Posterior vena cava (tissue), 2 donors: ENCODE results near the gene CCDC154. TPM values are rescaled to one million over a fixed set of nuclear protein-coding genes. Genes with fewer than 3 reads are reported as not detected.
A peak's percentile ranks its signal among the peaks of the same experiment; 100 is the strongest.

Experiments
- DNase-seq: peaks from one replicate; pipeline ENCODE4 v3.0.0-alpha.2; 2020; ENCODE audit warnings: low spot score
- intact Hi-C, 2 donors: fragments of 100-400 bp; cut with DNase I; formaldehyde crosslinking; loops; one replicate each; pipeline versions ENCODE4 v1.14.1 to v1.14.2; 2022 to 2023
- total RNA-seq, 2 donors: library from RNA; stranded (reverse); fragmentation: NEBNext Ultra II Directional; extraction: Animal tissue kit (Norgen Biotek cat#: 25700); gene quantifications; one replicate each; pipeline ENCODE4 v1.2.1, GENCODE V29; 2021
- donor health status: DM: yes; HTN: yes; CAD: no.
- donor health status: DM: yes; HTN: yes; CAD: no.

CCDC154 gene
- total RNA-seq, 2 donors from 2014 or later, result 0.42 to 0.76 TPM

DNA sequence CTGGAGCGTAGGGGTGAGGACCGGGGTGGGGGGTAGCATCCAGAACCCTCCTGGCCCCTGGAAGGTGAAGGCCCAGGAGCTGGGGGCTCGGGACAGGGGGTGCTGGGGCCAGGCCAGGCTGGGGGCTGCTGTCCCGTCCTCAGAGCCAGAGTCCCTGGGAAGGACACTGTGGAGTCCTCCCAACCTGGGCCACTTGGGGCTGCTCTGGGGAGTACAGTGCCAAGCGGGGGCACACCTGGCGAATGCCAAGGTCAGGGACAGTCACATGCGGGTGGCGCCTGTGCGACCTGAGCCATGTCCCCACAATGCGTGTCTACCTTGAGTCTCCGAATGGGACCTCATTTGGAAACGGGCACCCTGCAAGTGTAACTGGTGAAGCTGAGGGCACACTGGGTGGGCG is 14.7 kb downstream of the CCDC154 start:
- DNase-seq, result no peak
- intact Hi-C loops, result no loop called here

DNA sequence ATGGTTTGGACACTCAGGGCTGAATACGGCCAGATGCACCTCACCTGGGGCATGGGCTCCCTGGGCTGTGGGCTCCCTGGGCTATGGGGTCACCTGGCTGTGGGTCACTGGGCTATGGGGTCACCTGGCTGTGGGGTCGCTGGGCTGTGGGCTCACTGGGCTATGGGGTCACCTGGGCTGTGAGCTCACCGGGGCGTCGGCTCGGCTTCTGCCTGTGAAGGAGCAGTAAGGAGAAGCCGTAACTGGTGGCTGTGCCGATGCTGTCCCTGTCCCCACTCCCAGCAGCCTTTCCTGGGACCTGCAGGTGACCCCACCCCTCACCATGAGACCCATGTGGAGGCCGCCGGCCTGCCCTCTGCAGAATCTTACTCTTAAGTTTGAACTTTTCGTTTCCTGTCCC is 15.3 kb downstream of the CCDC154 start:
- no peak for DNase-seq
- intact Hi-C loops, result no loop called here

DNA sequence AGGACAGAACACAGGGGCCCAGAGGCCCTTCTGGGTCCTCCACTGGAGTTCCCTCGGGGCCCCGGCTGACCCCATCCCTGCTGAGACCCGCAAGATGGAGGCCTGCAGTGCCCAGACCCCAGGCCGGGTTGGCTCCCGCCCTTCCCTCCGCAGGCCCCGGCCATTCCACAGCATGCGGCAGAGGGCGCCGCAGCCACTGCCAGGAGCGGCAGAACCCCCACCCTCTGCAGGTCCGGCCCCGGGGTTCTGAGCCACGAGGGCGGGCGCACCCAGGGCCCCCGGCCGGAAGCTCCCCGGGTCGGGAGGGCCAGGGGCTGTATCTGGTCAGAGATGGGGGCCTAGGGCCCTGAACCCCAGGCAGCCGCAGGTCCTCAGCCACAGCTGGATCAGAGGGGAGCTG is 15.8 kb downstream of the CCDC154 start:
- intact Hi-C loops, result no loop called here
- peak; percentile 89 for DNase-seq

GRCh38 chr16:1427473-1428461 is 16.6 kb downstream of the CCDC154 start:
- intact Hi-C loops, result no loop called here
- DNase-seq, result no peak

- intact Hi-C loops, result no loop called here
Observed at GRCh38 chr16:1426734-1427471, 17.5 kb downstream of the CCDC154 start.

DNA sequence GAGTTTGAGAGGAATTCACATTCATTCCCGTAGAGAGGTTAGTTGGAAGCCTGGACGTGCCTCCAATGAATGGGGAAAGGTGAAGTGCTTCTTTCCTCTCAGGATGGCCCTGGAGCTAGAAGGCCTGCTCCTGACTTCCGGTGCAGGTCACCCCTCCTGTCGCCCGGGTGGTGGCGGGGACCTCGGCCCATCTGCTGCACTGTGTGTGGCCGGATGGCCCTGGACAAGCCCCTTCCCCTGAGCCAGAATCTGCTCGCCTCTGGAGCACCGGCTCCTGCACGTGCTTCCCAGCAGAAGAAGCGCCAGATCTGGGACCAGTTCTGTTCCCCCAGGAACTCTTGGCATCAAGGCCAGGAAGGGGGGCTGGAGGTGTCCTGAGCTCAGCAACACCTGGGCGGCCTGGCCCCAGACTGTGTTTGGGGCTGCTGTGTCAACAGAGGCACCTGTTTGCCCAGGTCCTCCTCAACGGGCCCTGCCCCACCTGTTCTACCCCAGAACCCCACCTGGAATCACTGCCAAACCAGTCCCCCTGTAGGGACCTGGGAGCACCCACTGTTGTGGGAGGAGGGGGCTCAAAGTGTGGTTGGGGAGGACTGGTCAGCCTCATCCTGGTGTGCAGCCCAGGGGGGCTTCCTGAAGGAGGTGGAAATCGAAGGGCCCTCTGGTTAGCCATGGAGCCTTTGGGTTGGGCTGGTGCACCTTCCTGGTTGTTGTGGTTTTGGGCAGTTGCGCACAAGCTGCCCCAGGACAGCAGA is 18.6 kb downstream of the CCDC154 start:
- DNase-seq, result no peak
- intact Hi-C loops, result no loop called here

More at GRCh38 chr16:1426734-1427471, 17.5 kb downstream of the CCDC154 start:
- no peak for DNase-seq

DNA sequence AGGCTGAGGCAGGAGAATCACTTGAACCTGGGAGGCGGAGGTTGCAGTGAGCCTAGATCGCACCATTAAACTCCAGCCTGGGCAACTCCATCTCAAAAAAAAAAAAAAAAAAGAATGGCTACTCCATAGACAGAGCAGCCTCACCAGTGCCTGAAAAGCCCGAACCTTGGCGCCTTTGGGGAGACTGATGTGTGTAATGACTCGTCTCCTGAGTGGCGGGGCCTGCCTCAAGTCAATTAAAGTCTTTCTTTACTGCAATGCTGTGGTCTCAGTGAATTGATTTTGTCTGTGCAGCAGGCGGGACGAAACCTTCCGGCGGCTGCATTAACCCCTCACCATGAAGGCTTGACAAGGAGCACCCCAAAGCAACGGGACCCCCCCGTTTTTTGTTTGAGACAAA is 20.3 kb downstream of the CCDC154 start:
- intact Hi-C loops, result no loop called here
- DNase-seq, result no peak

GRCh38 chr16:1422076-1422475 is 22.3 kb downstream of the CCDC154 start:
- no peak for DNase-seq
- intact Hi-C loops, result no loop called here

DNA sequence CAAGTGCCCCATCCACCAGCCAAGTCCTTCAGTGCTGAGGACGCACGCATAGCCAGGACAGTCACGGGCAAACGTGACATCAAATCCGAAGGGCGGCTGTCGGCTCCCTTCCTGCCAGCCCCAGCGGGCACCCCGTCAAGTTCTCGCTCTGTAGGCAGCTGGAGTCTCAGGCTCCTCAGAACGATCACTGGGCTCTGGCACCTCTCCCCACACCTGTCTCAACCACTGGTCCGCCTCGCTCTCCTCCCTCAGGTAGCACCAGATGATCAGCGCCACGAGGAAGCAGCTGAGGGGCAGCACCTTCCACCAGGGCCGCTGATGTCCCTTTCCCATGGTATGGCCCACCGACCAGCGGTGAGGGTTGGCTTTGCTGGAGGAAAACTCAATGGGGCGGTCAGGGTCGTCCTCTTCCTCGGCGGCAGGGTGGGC is 24.2 kb downstream of the CCDC154 start:
- no peak for DNase-seq
- intact Hi-C loops, result no loop called here

DNA sequence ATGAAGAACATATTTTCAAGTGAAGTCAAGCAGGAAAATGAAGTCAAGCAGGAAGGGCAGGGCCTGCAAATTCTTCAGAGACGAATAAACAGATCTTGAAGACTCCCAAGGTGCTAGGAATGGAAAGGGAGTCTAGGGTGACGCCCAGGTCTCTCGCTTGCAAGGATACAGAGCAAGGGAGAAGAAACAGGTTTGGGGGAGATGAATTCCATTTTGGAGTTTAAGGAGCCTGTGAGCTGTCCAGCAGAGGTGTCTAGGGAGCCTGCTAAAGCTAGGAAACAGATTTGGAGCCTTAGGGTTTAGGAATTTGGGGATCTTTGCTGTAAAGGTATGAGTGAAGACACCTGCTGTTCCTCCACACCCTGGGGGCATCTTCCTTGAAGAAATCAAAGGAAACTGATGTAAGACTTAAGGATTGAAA is 27.8 kb downstream of the CCDC154 start:
- intact Hi-C loops, result loop anchor here (10.0 kb wide), 2 partner anchors 52 to 118 kb away; partner anchors contain the start of gene TMEM204 (in 1 of the 2)
- DNase-seq, result no peak

DNA sequence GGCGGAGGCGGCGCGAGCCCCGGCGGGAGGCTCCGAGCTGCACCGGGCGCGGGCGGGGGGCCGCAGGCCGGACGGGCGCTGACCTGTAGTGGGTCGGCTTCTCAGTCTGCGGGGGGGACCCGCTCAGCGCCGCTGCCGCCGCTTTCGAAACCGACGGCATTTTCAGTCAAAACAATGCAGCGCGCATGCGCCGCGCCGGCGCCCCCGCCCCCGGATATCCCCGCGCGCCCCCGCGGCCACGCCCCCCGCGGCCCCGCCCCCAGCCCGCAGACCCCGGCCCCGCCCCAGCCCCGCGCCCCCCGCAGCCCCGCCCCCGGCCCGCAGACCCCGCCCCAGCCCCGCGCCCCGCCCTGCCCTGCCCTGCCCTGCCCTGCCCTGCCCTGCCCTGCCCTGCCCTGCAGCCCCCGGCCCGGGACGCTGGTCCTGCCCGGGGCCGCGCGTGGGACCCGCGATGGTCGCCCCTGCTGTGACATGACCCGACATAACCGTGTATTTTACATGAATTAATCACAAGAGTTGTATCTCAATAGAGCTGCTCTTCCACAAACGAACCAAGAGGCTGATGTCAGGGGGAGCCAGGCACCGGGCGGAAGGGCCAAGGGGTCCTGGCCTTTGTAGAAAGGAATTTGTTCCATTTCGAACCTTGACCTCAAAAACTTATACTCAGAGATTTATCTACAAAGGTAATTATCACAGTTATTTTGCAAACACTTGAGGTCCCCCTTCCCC is 29.7 kb downstream of the CCDC154 start, which contains the start of gene UNKL:
TSS of gene UNKL (minus strand) at position 173 of the 729 bp plus-strand sequence. CDS start at position 160, 13 bp downstream.
- DNase-seq, result peak; percentile 92
- intact Hi-C loops, result loop anchor here (10.0 kb wide), 2 partner anchors 50 to 120 kb away; partner anchors contain the start of gene TMEM204 (in 1 of the 2)

GRCh38 chr16:1413684-1414531 is 30.4 kb downstream of the CCDC154 start:
- DNase-seq, result no peak
- intact Hi-C loops, result loop anchor here (10.0 kb wide), 2 partner anchors 49 to 121 kb away; partner anchors contain the start of gene TMEM204 (in 1 of the 2)

- DNase-seq, result no peak
- intact Hi-C loops, result loop anchor here (10.0 kb wide), 2 partner anchors 48 to 122 kb away; partner anchors contain the start of gene TMEM204 (in 1 of the 2)
Observed at GRCh38 chr16:1412847-1413246, 31.5 kb downstream of the CCDC154 start.

GRCh38 chr16:1408171-1408837 is 36.1 kb downstream of the CCDC154 start:
- peak; percentile 98 for DNase-seq
- intact Hi-C loops, result no loop called here

- intact Hi-C loops, result no loop called here
- DNase-seq, result peak; percentile 75
Observed at GRCh38 chr16:1407753-1408152, 36.6 kb downstream of the CCDC154 start.

DNA sequence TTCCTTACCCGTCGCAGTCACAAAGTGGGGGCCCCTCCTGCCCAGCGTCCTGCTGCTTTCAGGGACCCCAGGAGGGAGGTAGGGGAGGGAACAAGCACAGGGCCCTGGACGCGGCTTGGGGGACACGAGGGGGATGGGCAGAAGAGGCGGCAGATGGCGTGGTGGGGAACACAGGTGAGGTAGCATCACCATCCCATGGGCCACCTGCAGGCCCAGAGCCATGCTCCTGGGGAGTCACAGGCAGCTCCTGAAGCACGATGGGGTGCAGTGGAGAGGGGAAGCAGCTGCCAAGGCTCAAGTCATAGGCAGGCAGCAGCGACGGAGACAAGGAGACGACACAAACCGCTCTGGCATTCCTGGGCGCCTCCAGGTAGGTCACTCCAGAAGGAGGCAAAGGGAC is 40.6 kb downstream of the CCDC154 start:
- DNase-seq, result no peak
- intact Hi-C loops, result no loop called here

DNA sequence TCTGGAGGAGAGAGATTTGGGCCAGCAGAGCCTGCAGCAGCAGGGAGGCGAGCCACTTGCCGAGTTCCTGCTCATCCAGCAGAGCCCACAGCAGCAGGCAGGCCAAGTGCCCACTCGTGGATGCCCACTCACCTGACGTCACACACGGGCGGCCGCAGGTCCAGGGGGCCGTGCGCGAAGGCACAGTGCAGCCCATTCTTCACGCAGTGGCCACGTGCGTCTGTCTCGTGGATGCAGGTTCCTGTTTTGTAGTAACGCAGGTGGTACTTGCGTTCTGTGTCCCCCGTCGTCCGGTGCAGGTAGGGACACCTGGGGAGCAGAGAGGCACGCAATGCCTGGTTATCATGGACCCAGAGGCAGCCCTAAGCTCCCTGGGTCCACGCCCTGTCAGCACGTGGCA is 41.3 kb downstream of the CCDC154 start:
- intact Hi-C loops, result no loop called here
- no peak for DNase-seq
